Midbrain (tissue), 1 donor: ENCODE measurements around the gene IMPACT.

Experiments used
- DNase-seq: peaks from one replicate; lab custom pipeline; 2025; lab: John Stamatoyannopoulos, UW

Gene IMPACT

GRCh38 chr18:24426398-24427294, at the start of gene IMPACT:
Gene IMPACT (plus strand): TSS chr18:24426670. CDS start chr18:24426757, 87 bp downstream.
- DNase-seq: peak; percentile 82

- no peak for DNase-seq
Observed at GRCh38 chr18:24378598-24378997, 47.9 kb upstream of the IMPACT start.

- DNase-seq: no peak
Observed at GRCh38 chr18:24380163-24380747, 46.2 kb upstream of the IMPACT start.

GRCh38 chr18:24381126-24381525, 45.3 kb upstream of the IMPACT start:
- no peak for DNase-seq

GRCh38 chr18:24386681-24387080, 39.8 kb upstream of the IMPACT start:
- DNase-seq: no peak

GRCh38 chr18:24388957-24389356, 37.5 kb upstream of the IMPACT start:
- no peak for DNase-seq

- DNase-seq: peak; percentile 4
Observed at GRCh38 chr18:24395049-24395795, 31.2 kb upstream of the IMPACT start.

GRCh38 chr18:24396082-24396633, 30.3 kb upstream of the IMPACT start:
- DNase-seq: no peak

- DNase-seq: peak; percentile 88
Observed at GRCh38 chr18:24397131-24397693, 29.3 kb upstream of the IMPACT start.

- peak; percentile 90 for DNase-seq
Observed at GRCh38 chr18:24397694-24398368, 28.6 kb upstream of the IMPACT start, which contains the start of gene OSBPL1A. Gene OSBPL1A (minus strand): TSS chr18:24397824. CDS start chr18:24377533, 20,291 bp downstream.

GRCh38 chr18:24398540-24398939, 27.9 kb upstream of the IMPACT start:
- no peak for DNase-seq

GRCh38 chr18:24400587-24400986, 25.9 kb upstream of the IMPACT start:
- no peak for DNase-seq

- DNase-seq: no peak
Observed at GRCh38 chr18:24402209-24402785, 24.2 kb upstream of the IMPACT start.

- DNase-seq: no peak
Observed at GRCh38 chr18:24403076-24403475, 23.4 kb upstream of the IMPACT start.

GRCh38 chr18:24404591-24404990, 21.9 kb upstream of the IMPACT start:
- no peak for DNase-seq

GRCh38 chr18:24408496-24408895, 18.0 kb upstream of the IMPACT start:
- no peak for DNase-seq

- no peak for DNase-seq
Observed at GRCh38 chr18:24413148-24413547, 13.3 kb upstream of the IMPACT start.

GRCh38 chr18:24414349-24415003, 12.0 kb upstream of the IMPACT start:
- no peak for DNase-seq

GRCh38 chr18:24417480-24417879, 9.0 kb upstream of the IMPACT start:
- DNase-seq: no peak

- DNase-seq: no peak
Observed at GRCh38 chr18:24420551-24420950, 5.9 kb upstream of the IMPACT start.
